Activated T-cell treated with anti-CD3 and anti-CD28 coated beads, Interleukin-2, amount 50 U/mL, for 4 hours (primary cell): ENCODE measurements around the gene TIMM17A. TPM values are rescaled to one million over a fixed set of nuclear protein-coding genes. Genes with fewer than 3 reads are reported as not detected.
"Not testable (repeated sequence)": the region's sequence is repeated elsewhere in the genome, so short reads cannot be mapped to it uniquely, and the experiment has no call there.

Experiments used
- ATAC-seq, 2 donors: fragments of 200-7000 bp; cut with Tn5 transposase; one replicate each; pipeline ENCODE4 v1.10.0; 2021
- DNase-seq: peaks from one replicate; pipeline ENCODE4 v3.0.0-alpha.2; 2020
- H3K27me3 Mint-ChIP-seq: one replicate; pipeline ENCODE4 v1.8.0; 2021; ENCODE audit warnings: low read depth, mixed read lengths
- H3K36me3 Mint-ChIP-seq: one replicate; pipeline ENCODE4 v1.8.0; 2022; ENCODE audit warnings: mixed read lengths; ENCODE audit not compliant: insufficient read depth
- H3K4me1 Mint-ChIP-seq: one replicate; pipeline ENCODE4 v1.8.0; 2021; ENCODE audit warnings: low read depth, mixed read lengths
- H3K4me3 Mint-ChIP-seq: one replicate; pipeline ENCODE4 v1.8.0; 2021; ENCODE audit warnings: mild to moderate bottlenecking, moderate library complexity, mixed read lengths
- H3K9me3 Mint-ChIP-seq: one replicate; pipeline ENCODE4 v1.8.0; 2021; ENCODE audit warnings: mixed read lengths
- total RNA-seq, 3 donors: library from RNA; stranded (reverse); gene quantifications; one replicate each; pipeline ENCODE4 v1.2.1, GENCODE V29; 2021

The TIMM17A gene
- total RNA-seq, 3 donors from 2014 or later: 144 to 160 (median 146) TPM

GRCh38 chr1:202010180-202011015 lies 55.1 kb downstream of the TIMM17A start, which contains the start of gene ELF3:
ELF3 (plus strand) TSS chr1:202010587; CDS start chr1:202011137, 550 bp downstream.
- Mint-ChIP-seq H3K27me3 (no peaks in the 10 kb centered on the region), H3K36me3 (peaks cover 7% of the 10 kb centered on the region), H3K4me3 (no peak within 1 kb of the TSS), H3K4me1 (no peaks in the 10 kb centered on the region), H3K9me3 (no peaks in the 10 kb centered on the region)
- DNase-seq: no peak
- ATAC-seq: no peak

GRCh38 chr1:202011994-202012393 lies 56.7 kb downstream of the TIMM17A start:
- Mint-ChIP-seq H3K4me3 (no peak overlapping the region), H3K36me3 (no peaks in the 10 kb centered on the region), H3K27me3 (peaks cover 1% of the 10 kb centered on the region), H3K9me3 (no peaks in the 10 kb centered on the region), H3K4me1 (no peaks in the 10 kb centered on the region)
- DNase-seq (no peak), ATAC-seq (no peak)

GRCh38 chr1:202012544-202013478 lies 57.5 kb downstream of the TIMM17A start:
- DNase-seq (no peak), ATAC-seq (no peak)
- Mint-ChIP-seq H3K4me1 (no peaks in the 10 kb centered on the region), H3K9me3 (no peaks in the 10 kb centered on the region), H3K36me3 (no peaks in the 10 kb centered on the region), H3K27me3 (peaks cover 4% of the 10 kb centered on the region), H3K4me3 (no peak overlapping the region)

- ATAC-seq (no peak), DNase-seq (no peak)
- peaks cover 4% of the 10 kb centered on the region for H3K27me3 Mint-ChIP-seq
- H3K4me3 Mint-ChIP-seq: no peak overlapping the region
- no peaks in the 10 kb centered on the region for H3K36me3 Mint-ChIP-seq
- H3K4me1 Mint-ChIP-seq: no peaks in the 10 kb centered on the region
- no peaks in the 10 kb centered on the region for H3K9me3 Mint-ChIP-seq
These were observed 58.3 kb downstream of the TIMM17A start for GRCh38 chr1:202013603-202014002.

DNA sequence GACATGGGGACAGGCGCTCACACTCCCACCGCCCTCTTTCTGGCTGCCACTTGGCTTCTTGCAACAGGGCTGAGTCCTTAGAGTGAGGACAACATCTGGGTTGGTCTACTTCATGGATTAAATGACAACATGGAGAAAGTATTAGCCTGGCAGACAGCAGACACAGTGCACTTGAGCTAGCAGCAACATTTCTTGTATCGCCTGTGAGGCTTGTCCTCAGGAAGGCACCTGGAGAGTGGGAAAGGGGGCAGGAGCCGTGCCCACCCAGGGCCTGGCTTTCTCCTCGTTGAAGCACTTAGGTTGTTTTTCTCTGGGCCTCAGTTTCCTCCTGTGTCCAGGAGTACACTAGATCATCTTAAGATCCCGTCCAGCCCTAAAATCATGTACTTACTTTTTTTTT lies 58.8 kb downstream of the TIMM17A start:
- Mint-ChIP-seq H3K27me3 (peaks cover 9% of the 10 kb centered on the region), H3K36me3 (no peaks in the 10 kb centered on the region), H3K4me1 (no peaks in the 10 kb centered on the region), H3K9me3 (no peaks in the 10 kb centered on the region), H3K4me3 (no peak overlapping the region)
- DNase-seq: no peak
- no peak for ATAC-seq

- Mint-ChIP-seq H3K4me3 (no peak overlapping the region), H3K9me3 (no peaks in the 10 kb centered on the region), H3K4me1 (no peaks in the 10 kb centered on the region), H3K36me3 (no peaks in the 10 kb centered on the region), H3K27me3 (peaks cover 9% of the 10 kb centered on the region)
- ATAC-seq (no peak), DNase-seq (no peak)
These were observed 59.8 kb downstream of the TIMM17A start for GRCh38 chr1:202014915-202015661.

DNA sequence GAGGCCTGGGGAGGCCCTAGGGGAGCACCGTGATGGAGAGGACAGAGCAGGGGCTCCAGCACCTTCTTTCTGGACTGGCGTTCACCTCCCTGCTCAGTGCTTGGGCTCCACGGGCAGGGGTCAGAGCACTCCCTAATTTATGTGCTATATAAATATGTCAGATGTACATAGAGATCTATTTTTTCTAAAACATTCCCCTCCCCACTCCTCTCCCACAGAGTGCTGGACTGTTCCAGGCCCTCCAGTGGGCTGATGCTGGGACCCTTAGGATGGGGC lies 60.3 kb downstream of the TIMM17A start:
- H3K4me1 Mint-ChIP-seq: no peaks in the 10 kb centered on the region
- no peak overlapping the region for H3K4me3 Mint-ChIP-seq
- no peaks in the 10 kb centered on the region for H3K36me3 Mint-ChIP-seq
- no peak for ATAC-seq
- H3K27me3 Mint-ChIP-seq: peaks cover 9% of the 10 kb centered on the region
- no peaks in the 10 kb centered on the region for H3K9me3 Mint-ChIP-seq
- DNase-seq: no peak

DNA sequence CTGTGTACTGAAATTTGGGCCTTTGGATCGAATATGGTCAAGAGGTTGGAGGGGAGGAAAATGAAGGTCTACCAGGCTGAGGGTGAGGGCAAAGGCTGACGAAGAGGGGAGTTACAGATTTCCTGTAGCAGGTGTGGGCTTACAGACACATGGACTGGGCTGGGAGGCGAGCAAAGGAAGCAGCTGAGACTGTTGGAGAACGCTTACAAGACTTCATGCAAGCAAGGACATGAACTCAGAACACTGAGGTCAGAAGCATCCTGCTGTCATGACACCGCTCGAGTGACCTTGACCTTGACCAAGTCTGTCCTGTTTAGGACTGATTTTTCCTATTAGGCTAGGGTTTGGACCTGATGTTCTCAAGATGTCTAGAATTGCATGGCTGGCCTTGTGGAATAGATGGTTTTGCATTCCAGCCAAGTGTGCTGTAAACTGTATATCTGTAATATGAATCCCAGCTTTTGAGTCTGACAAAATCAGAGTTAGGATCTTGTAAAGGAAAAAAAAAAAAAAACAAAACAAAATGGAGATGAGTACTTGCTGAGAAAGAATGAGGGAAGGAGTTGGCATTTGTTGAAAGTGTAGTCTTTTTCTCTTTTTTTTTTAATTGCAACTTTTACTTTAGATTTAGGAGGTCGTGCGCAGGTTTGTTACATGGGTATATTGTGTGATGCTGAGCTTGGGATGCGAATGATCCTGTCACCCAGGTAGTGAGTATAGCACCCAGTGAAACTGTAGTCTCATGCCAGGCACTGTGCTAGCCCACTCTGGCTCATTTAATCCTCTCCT lies 60.9 kb downstream of the TIMM17A start:
- ATAC-seq: no peak
- DNase-seq: no peak
- H3K4me1 Mint-ChIP-seq: no peaks in the 10 kb centered on the region
- peaks cover 9% of the 10 kb centered on the region for H3K27me3 Mint-ChIP-seq
- H3K9me3 Mint-ChIP-seq: no peaks in the 10 kb centered on the region
- no peak overlapping the region for H3K4me3 Mint-ChIP-seq
- H3K36me3 Mint-ChIP-seq: no peaks in the 10 kb centered on the region

DNA sequence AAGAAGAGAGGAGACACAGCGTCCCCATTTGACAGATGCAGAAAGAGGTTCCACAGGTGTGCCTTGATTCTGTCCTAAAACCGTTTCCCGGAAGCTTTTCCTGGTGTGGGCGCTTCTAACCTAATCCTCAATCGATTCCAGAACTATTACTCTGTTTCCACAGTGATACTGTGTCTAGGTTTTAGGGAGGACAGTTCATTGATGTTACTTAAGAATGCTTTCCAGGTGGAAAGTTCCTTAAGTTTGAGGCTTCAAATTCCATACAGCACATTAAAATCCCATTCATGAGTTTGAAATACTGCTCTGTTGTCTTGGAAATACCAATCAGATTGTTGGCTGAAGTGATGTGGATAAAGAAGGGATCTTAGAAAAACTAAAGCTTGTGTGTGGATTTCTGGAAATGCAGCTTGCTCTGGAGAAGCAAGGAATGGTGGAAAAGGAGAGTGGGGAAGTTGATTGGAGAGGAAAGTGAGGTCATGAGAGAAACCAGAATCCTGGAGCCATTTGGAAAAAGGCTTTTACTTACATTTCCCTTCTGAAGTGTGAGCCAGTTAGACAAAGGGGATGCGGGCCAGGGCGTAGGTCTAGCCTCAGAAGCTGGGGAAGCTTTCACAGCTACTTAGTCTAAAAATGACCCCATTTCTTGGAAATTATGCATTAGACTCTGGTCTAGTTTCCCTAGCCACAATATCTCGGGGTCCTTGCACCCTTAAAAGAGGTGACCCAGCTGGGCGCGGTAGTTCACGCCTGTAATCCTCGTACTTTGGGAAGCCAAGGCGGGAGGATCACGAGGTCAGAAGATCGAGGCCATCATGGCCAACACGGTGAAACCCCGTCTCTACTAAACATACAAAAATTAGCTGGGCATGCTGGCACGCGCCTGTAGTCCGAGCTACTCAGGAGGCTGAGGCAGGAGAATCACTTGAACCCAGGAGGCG lies 61.8 kb downstream of the TIMM17A start:
- no peak overlapping the region for H3K4me3 Mint-ChIP-seq
- ATAC-seq (no peak), DNase-seq (no peak)
- H3K9me3 Mint-ChIP-seq: no peaks in the 10 kb centered on the region
- H3K27me3 Mint-ChIP-seq: peaks cover 9% of the 10 kb centered on the region
- H3K4me1 Mint-ChIP-seq: no peaks in the 10 kb centered on the region
- H3K36me3 Mint-ChIP-seq: no peaks in the 10 kb centered on the region

- H3K27me3 Mint-ChIP-seq: peaks cover 9% of the 10 kb centered on the region
- no peak for DNase-seq
- H3K9me3 Mint-ChIP-seq: no peaks in the 10 kb centered on the region
- no peak for ATAC-seq
- H3K36me3 Mint-ChIP-seq: no peaks in the 10 kb centered on the region
- no peak overlapping the region for H3K4me3 Mint-ChIP-seq
- H3K4me1 Mint-ChIP-seq: no peaks in the 10 kb centered on the region
These were observed 62.6 kb downstream of the TIMM17A start for GRCh38 chr1:202017749-202018467.

DNA sequence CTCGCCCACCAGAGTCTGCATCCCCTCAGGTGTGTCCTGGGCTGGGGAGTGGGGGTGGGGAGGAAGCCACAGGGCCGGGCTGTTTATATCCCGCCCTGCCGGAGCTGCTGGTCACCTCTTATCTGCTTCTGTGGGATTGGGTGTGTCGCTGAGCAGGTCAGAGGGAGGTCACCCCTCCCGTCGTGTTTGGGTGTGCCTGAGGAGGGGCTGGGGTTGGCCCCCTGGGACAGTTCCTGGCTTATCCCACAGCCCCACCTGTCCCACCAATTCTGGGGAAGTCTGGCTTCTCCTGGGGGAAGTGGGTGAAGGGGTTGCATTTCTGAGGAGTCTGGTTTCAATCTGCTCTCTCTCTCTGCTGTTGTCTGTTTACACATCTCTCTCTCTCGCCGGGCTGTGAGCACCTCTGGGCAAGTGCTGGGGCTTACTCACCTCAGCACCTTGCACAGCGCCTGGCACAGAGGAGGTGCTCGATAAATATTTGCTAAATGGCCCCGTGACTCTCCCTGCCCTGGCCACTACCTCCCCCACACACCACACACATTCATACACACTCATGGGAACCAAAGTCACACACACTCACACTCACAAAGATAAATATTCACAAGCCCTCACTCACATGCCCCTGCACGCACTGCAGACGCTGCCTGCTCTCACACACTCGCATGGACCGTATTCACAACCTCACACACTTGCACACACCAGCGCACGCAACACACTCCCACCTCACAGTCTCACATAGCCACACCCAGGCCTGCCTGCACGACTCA lies 63.3 kb downstream of the TIMM17A start:
- no peak overlapping the region for H3K4me3 Mint-ChIP-seq
- DNase-seq (no peak), ATAC-seq (no peak)
- H3K36me3 Mint-ChIP-seq: no peaks in the 10 kb centered on the region
- H3K4me1 Mint-ChIP-seq: no peaks in the 10 kb centered on the region
- no peaks in the 10 kb centered on the region for H3K9me3 Mint-ChIP-seq
- peaks cover 9% of the 10 kb centered on the region for H3K27me3 Mint-ChIP-seq

GRCh38 chr1:202019235-202019558 lies 63.9 kb downstream of the TIMM17A start:
- H3K36me3 Mint-ChIP-seq, H3K27me3 Mint-ChIP-seq, DNase-seq, H3K4me1 Mint-ChIP-seq, ATAC-seq, H3K9me3 Mint-ChIP-seq, H3K4me3 Mint-ChIP-seq: not testable (repeated sequence)
